Natural killer cell (primary cell): ENCODE data around the gene ATP5F1E. TPM values are rescaled to one million over a fixed set of nuclear protein-coding genes. Genes with fewer than 3 reads are reported as not detected.

Experiments
- ATAC-seq, 3 donors: fragments of 150-1000 bp in 2 of 3; fragments of 200-7000 bp in 1 of 3; cut with Tn5 transposase; 1 replicate in 1 of 3; 2 replicates in 2 of 3; pipeline ENCODE4 v1.10.0; 2021; ENCODE audit warnings: mild to moderate bottlenecking in 2 of 3, moderate library complexity in 2 of 3
- DNase-seq, 2 donors: peaks; one replicate each; pipeline versions ENCODE4 v3.0.0 to v3.0.0-alpha.2; 2013 to 2021; ENCODE audit warnings: mixed read lengths in 1 of 2
- H3K27ac ChIP-seq: one replicate; pipeline ENCODE4 v1.5.1; 2013; ENCODE audit warnings: mild to moderate bottlenecking, low read length
- H3K27me3 ChIP-seq: one replicate; pipeline ENCODE4 v1.6.1; 2013; ENCODE audit warnings: low read length; ENCODE audit not compliant: control insufficient read depth, insufficient read depth
- H3K36me3 ChIP-seq: one replicate; pipeline ENCODE4 v1.6.1; 2013; ENCODE audit warnings: low read length; ENCODE audit not compliant: control insufficient read depth, insufficient read depth
- H3K4me1 ChIP-seq: one replicate; pipeline ENCODE4 v1.6.1; 2013; ENCODE audit warnings: low read length; ENCODE audit not compliant: control insufficient read depth, insufficient read depth
- H3K4me3 ChIP-seq: one replicate; pipeline ENCODE4 v1.5.1; 2013; ENCODE audit warnings: low read length
- H3K9me3 ChIP-seq: one replicate; pipeline ENCODE4 v1.6.1; 2013; ENCODE audit warnings: low read length; ENCODE audit not compliant: control insufficient read depth, insufficient read depth
- H3K27ac Mint-ChIP-seq, 2 donors: one replicate each; pipeline ENCODE4 v1.8.0; 2022; ENCODE audit warnings: mild to moderate bottlenecking in 2 of 2, mixed read lengths in 2 of 2, moderate library complexity in 1 of 2
- H3K27me3 Mint-ChIP-seq, 2 donors: one replicate each; pipeline ENCODE4 v1.8.0; 2022; ENCODE audit warnings: low read depth in 2 of 2, mixed read lengths in 2 of 2
- H3K36me3 Mint-ChIP-seq: one replicate; pipeline ENCODE4 v1.8.0; 2022; ENCODE audit warnings: mixed read lengths
- H3K4me1 Mint-ChIP-seq, 2 donors: one replicate each; pipeline ENCODE4 v1.8.0; 2022; ENCODE audit warnings: mixed read lengths in 2 of 2
- H3K4me3 Mint-ChIP-seq: one replicate; pipeline ENCODE4 v1.8.0; 2022; ENCODE audit warnings: mild to moderate bottlenecking, moderate library complexity, mixed read lengths
- H3K9me3 Mint-ChIP-seq, 2 donors: one replicate each; pipeline ENCODE4 v1.8.0; 2022; ENCODE audit warnings: mixed read lengths in 2 of 2
- WGBS: methylation state at CpG from one replicate; pipeline ENCODE4 v1.1.7; 2013; ENCODE audit warnings: missing lambda C conversion rate; ENCODE audit not compliant: insufficient coverage; 5-methylcytosine and 5-hydroxymethylcytosine counted together
- intact Hi-C: fragments of 100-400 bp; cut with micrococcal nuclease; formaldehyde crosslinking; loops from one replicate; pipeline ENCODE4 v1.14.2; 2022
- total RNA-seq, 4 donors: library from RNA; stranded (reverse); fragments of 120-200 nt in 1 of 4; gene quantifications; one replicate each; pipeline versions ENCODE4 v1.2.3 to v1.2.4, GENCODE V29; 2013 to 2022
- TF ChIP-seq, protein P1 (sequence below): fragments of 200-600 bp; IDR thresholded peaks from one replicate; pipeline ENCODE4 v1.8.0; 2022; ENCODE audit warnings: antibody characterized with exemption

The ATP5F1E gene
- total RNA-seq, 3 donors from 2014 or later (not counting 1 experiment from before 2014, with no cell fraction given): 45.9 to 58.0 (median 50.8) TPM

DNA sequence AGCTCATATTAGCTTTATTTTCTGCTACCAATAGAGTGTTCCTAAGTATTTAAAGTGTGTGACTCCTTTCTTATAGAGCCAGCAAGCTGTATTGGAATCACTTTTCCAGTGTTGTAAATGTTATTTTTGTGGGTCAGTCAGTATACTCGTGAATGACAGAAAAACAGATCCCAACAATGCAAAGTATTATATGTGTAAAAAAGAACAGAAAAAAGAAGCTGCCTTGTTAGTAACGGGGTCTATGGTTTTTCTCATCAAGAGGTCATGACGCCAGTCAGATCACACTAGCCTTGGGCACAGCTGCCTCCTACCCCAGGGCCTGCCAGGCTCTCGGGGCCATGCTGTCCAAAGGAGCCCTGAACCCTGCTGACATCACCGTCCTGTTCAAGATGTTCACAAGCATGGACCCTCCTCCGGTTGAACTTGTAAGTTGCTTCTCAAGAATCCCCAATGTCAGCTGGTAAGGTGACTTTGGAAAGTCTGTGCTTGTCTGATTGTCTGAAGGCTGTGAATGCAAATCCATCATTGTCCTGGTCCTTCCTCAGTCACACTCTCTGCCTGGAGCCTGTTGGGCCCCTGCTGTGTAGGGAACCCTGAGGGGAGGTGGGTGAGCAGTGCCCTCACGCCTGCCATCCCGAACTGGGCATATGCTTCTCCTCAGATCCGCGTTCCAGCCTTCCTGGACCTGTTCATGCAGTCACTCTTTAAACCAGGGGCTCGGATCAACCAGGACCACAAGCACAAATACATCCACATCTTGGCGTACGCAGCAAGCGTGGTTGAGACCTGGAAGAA, 41.3 kb downstream of the ATP5F1E start:
- no peak for ATAC-seq
- TF ChIP-seq, protein P1, sequence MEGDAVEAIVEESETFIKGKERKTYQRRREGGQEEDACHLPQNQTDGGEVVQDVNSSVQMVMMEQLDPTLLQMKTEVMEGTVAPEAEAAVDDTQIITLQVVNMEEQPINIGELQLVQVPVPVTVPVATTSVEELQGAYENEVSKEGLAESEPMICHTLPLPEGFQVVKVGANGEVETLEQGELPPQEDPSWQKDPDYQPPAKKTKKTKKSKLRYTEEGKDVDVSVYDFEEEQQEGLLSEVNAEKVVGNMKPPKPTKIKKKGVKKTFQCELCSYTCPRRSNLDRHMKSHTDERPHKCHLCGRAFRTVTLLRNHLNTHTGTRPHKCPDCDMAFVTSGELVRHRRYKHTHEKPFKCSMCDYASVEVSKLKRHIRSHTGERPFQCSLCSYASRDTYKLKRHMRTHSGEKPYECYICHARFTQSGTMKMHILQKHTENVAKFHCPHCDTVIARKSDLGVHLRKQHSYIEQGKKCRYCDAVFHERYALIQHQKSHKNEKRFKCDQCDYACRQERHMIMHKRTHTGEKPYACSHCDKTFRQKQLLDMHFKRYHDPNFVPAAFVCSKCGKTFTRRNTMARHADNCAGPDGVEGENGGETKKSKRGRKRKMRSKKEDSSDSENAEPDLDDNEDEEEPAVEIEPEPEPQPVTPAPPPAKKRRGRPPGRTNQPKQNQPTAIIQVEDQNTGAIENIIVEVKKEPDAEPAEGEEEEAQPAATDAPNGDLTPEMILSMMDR: no peak
- Mint-ChIP-seq H3K27me3 (no peaks in the 10 kb centered on the region), H3K9me3 (no peaks in the 10 kb centered on the region), H3K4me1 (peaks cover 4 to 6% of the 10 kb centered on the region in 2 donors), H3K4me3 (no peak overlapping the region), H3K36me3 (peaks cover 30% of the 10 kb centered on the region), H3K27ac (peak overlapping the region in 1 of 2 donors; percentile 24)
- H3K4me3 ChIP-seq: no peak overlapping the region
- H3K9me3 ChIP-seq: no peaks in the 10 kb centered on the region
- intact Hi-C loops: no loop called here
- H3K27ac ChIP-seq: no peak overlapping the region
- no peaks in the 10 kb centered on the region for H3K27me3 ChIP-seq
- no peak for DNase-seq
- H3K36me3 ChIP-seq: peaks cover 90% of the 10 kb centered on the region
- no peaks in the 10 kb centered on the region for H3K4me1 ChIP-seq
- 95% methylated on average over 10 of the region's 14 CpGs for WGBS

DNA sequence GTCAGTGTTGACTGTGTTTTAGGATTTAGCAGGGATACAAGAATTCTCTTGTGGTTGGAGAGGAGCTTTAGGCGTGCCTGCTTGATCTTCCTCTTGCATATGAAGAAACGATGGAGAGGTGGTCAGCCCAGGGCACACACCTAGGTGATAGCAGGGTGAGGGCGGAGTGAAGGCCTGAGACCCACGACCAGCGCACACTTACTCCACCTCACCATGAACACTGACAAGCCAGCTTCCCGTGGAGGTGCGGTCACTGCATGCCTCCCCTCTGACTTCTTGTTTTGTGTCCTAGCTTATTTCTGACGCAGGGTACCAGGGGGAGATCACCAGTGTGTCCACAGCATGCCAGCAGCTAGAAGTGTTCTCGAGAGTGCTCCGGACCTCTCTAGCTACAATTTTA, 42.9 kb downstream of the ATP5F1E start:
- H3K36me3 Mint-ChIP-seq: peaks cover 30% of the 10 kb centered on the region

GRCh38 chr20:58988565-58988882, 43.6 kb downstream of the ATP5F1E start:
- Histone ChIP-seq H3K4me1 (peaks cover 7% of the 10 kb centered on the region), H3K9me3 (no peaks in the 10 kb centered on the region), H3K36me3 (peaks cover 73% of the 10 kb centered on the region), H3K4me3 (no peak overlapping the region), H3K27me3 (no peaks in the 10 kb centered on the region), H3K27ac (no peak overlapping the region)
- no peaks in the 10 kb centered on the region for H3K9me3 Mint-ChIP-seq
- ATAC-seq: no peak
- no peak for DNase-seq
- H3K36me3 Mint-ChIP-seq: peaks cover 30% of the 10 kb centered on the region
- intact Hi-C loops: no loop called here
- H3K27me3 Mint-ChIP-seq: no peaks in the 10 kb centered on the region
- H3K4me3 Mint-ChIP-seq: no peak overlapping the region
- peaks cover 12 to 17% of the 10 kb centered on the region in 2 donors for H3K4me1 Mint-ChIP-seq
- no peak overlapping the region for H3K27ac Mint-ChIP-seq
- TF ChIP-seq, protein P1: no peak
- over 99% methylated on average over 5 of the region's 6 CpGs for WGBS

More for the DNA sequence above, 42.9 kb downstream of the ATP5F1E start:
- no peak overlapping the region for H3K4me3 ChIP-seq
- H3K36me3 ChIP-seq: peaks cover 78% of the 10 kb centered on the region
- Mint-ChIP-seq H3K9me3 (no peaks in the 10 kb centered on the region), H3K27ac (no peak overlapping the region), H3K27me3 (no peaks in the 10 kb centered on the region), H3K4me3 (no peak overlapping the region), H3K4me1 (peaks cover 5 to 11% of the 10 kb centered on the region in 2 donors)
- no peak overlapping the region for H3K27ac ChIP-seq
- DNase-seq: no peak
- TF ChIP-seq, protein P1: no peak
- 96% methylated on average over 10 of the region's 10 CpGs for WGBS
- intact Hi-C loops: no loop called here
- no peaks in the 10 kb centered on the region for H3K27me3 ChIP-seq
- no peak for ATAC-seq
- H3K4me1 ChIP-seq: peaks cover under 1% of the 10 kb centered on the region
- no peaks in the 10 kb centered on the region for H3K9me3 ChIP-seq
